ENCODE results near the gene CCDC158. TPM values are rescaled to one million over a fixed set of nuclear protein-coding genes. Genes with fewer than 3 reads are reported as not detected.

The CCDC158 gene
- total and polyA plus RNA-seq, 2 donors (not counting 1 experiment from before 2014, with no cell fraction given), result not detected

DNA sequence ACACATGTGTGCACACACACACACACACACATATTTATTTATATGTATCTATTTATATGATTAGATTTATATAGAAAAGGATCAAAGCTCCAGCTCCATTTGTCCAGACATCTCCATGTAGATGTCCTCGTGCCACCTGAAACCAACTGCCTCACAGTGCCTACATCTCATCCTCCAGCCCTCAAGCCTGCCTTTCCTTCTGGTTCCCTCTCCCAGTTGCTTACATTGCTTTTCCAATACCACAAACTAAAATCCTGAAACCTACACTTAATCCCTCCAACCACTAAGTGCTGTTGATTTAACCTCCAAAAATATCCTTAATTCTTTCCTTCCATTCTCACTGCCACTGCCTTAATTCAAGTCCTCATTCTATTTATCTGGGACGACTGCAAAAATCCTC, 63.0 kb downstream of the CCDC158 start:
- no peak overlapping the region for H3K4me2 ChIP-seq (replicated peaks; ENCODE audit: low read depth, low read length, poor library complexity, severe bottlenecking)
- no peak overlapping the region for H2AFZ ChIP-seq (ENCODE audit: insufficient read depth, low read depth, low read length, poor library complexity, severe bottlenecking)
- peaks cover 0 to 2% of the 10 kb centered on the region in 2 donors for H3K4me1 ChIP-seq (ENCODE audit: control insufficient read depth in 2 of 2, insufficient read depth in 2 of 2, low read length in 2 of 2)
- no peak overlapping the region for H3K4me3 ChIP-seq (ENCODE audit: control extremely low read depth in 1 of 5, extremely low read depth in 1 of 5, insufficient read depth in 1 of 5, low read depth in 2 of 5, low read length in 4 of 5)
- H3K4me1 Mint-ChIP-seq, result peaks cover 5% of the 10 kb centered on the region
- H3K9me3 ChIP-seq (ENCODE audit: control extremely low read depth in 1 of 3, control insufficient read depth in 2 of 3, insufficient read depth in 1 of 3, low read length in 2 of 3), result peaks cover 3 to 12% (median 6%) of the 10 kb centered on the region in 3 donors
- no peak overlapping the region for H3K4me3 Mint-ChIP-seq
- intact Hi-C loops (cut with micrococcal nuclease), result no loop called here
- ATAC-seq (ENCODE audit: low read depth) (no peak), DNase-seq (no peak)
- no peaks in the 10 kb centered on the region for H4K20me1 ChIP-seq (ENCODE audit: control insufficient read depth, insufficient read depth, low read length, poor library complexity, severe bottlenecking)
- H3K27me3 ChIP-seq (replicated peaks in 1 of 4; ENCODE audit: control extremely low read depth in 1 of 4, control insufficient read depth in 3 of 4, insufficient read depth in 4 of 4, low read length in 3 of 4), result peaks cover 0 to 4% (median 0%) of the 10 kb centered on the region in 4 experiments
- WGBS (ENCODE audit: insufficient coverage), result 58% methylated on average over 2 of the region's 2 CpGs
- no peaks in the 10 kb centered on the region for H3K79me2 ChIP-seq (ENCODE audit: control insufficient read depth, insufficient read depth, low read length)
- no peak overlapping the region for H3K27ac ChIP-seq (ENCODE audit: low read length in 2 of 2)
- no peak overlapping the region for H3K27ac Mint-ChIP-seq
- TF ChIP-seq EZH2 (IDR thresholded peaks at IDR 0.05; ENCODE audit: borderline replicate concordance, insufficient read depth, low read depth, low read length, poor library complexity, severe bottlenecking), result no peak
- TF ChIP-seq, protein P1, sequence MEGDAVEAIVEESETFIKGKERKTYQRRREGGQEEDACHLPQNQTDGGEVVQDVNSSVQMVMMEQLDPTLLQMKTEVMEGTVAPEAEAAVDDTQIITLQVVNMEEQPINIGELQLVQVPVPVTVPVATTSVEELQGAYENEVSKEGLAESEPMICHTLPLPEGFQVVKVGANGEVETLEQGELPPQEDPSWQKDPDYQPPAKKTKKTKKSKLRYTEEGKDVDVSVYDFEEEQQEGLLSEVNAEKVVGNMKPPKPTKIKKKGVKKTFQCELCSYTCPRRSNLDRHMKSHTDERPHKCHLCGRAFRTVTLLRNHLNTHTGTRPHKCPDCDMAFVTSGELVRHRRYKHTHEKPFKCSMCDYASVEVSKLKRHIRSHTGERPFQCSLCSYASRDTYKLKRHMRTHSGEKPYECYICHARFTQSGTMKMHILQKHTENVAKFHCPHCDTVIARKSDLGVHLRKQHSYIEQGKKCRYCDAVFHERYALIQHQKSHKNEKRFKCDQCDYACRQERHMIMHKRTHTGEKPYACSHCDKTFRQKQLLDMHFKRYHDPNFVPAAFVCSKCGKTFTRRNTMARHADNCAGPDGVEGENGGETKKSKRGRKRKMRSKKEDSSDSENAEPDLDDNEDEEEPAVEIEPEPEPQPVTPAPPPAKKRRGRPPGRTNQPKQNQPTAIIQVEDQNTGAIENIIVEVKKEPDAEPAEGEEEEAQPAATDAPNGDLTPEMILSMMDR (IDR thresholded peaks at IDR 0.05), result no peak
- peaks cover 20% of the 10 kb centered on the region for H3K9me3 Mint-ChIP-seq (ENCODE audit: insufficient read depth)
- H3K36me3 ChIP-seq (replicated peaks in 1 of 2; ENCODE audit: control extremely low read depth in 1 of 2, control insufficient read depth in 1 of 2, extremely low read depth in 1 of 2, insufficient read depth in 2 of 2, low read length in 1 of 2), result no peaks in the 10 kb centered on the region
- no peak overlapping the region for H3K9ac ChIP-seq (ENCODE audit: low read length)
- peaks cover 3% of the 10 kb centered on the region for H3K27me3 Mint-ChIP-seq
- ChIA-PET CTCF (no interaction called here), POLR2A (no interaction called here)

- Histone ChIP-seq H3K9me3 (ENCODE audit: control extremely low read depth in 1 of 3, control insufficient read depth in 2 of 3, insufficient read depth in 1 of 3, low read length in 2 of 3) (peaks cover 2 to 5% (median 4%) of the 10 kb centered on the region in 3 donors), H3K4me1 (ENCODE audit: control insufficient read depth in 2 of 2, insufficient read depth in 2 of 2, low read length in 2 of 2) (peaks cover 0 to 2% of the 10 kb centered on the region in 2 donors), H3K9ac (ENCODE audit: low read length) (no peak overlapping the region), H2AFZ (ENCODE audit: insufficient read depth, low read depth, low read length, poor library complexity, severe bottlenecking) (no peak overlapping the region), H3K27ac (ENCODE audit: low read length in 2 of 2) (no peak overlapping the region), H3K36me3 (replicated peaks in 1 of 2; ENCODE audit: control extremely low read depth in 1 of 2, control insufficient read depth in 1 of 2, extremely low read depth in 1 of 2, insufficient read depth in 2 of 2, low read length in 1 of 2) (no peaks in the 10 kb centered on the region), H3K79me2 (ENCODE audit: control insufficient read depth, insufficient read depth, low read length) (no peaks in the 10 kb centered on the region), H3K4me3 (ENCODE audit: control extremely low read depth in 1 of 5, extremely low read depth in 1 of 5, insufficient read depth in 1 of 5, low read depth in 2 of 5, low read length in 4 of 5) (no peak overlapping the region), H3K4me2 (replicated peaks; ENCODE audit: low read depth, low read length, poor library complexity, severe bottlenecking) (no peak overlapping the region), H4K20me1 (ENCODE audit: control insufficient read depth, insufficient read depth, low read length, poor library complexity, severe bottlenecking) (no peaks in the 10 kb centered on the region), H3K27me3 (replicated peaks in 1 of 4; ENCODE audit: control extremely low read depth in 1 of 4, control insufficient read depth in 3 of 4, insufficient read depth in 4 of 4, low read length in 3 of 4) (peaks cover 0 to 4% (median 0%) of the 10 kb centered on the region in 4 experiments)
- Mint-ChIP-seq H3K4me1 (peaks cover 5% of the 10 kb centered on the region), H3K27me3 (peaks cover 3% of the 10 kb centered on the region), H3K9me3 (ENCODE audit: insufficient read depth) (peaks cover 18% of the 10 kb centered on the region), H3K4me3 (no peak overlapping the region), H3K27ac (no peak overlapping the region)
- DNase-seq, result no peak
- intact Hi-C loops (cut with micrococcal nuclease), result no loop called here
- no peak for ATAC-seq (ENCODE audit: low read depth)
- WGBS (ENCODE audit: insufficient coverage), result 61% methylated on average over 5 of the region's 9 CpGs
- CTCF ChIA-PET, result no interaction called here
- POLR2A ChIA-PET, result no interaction called here
- TF ChIP-seq, protein P1 (IDR thresholded peaks at IDR 0.05), result no peak
- TF ChIP-seq EZH2 (IDR thresholded peaks at IDR 0.05; ENCODE audit: borderline replicate concordance, insufficient read depth, low read depth, low read length, poor library complexity, severe bottlenecking), result no peak
These were observed 66.1 kb downstream of the CCDC158 start for GRCh38 chr4:76354517-76355473.

Measured in B cell (primary cell).